Stimulated activated CD8-positive, alpha-beta memory T cell treated with anti-CD3 and anti-CD28 coated beads, Interleukin-15, amount 100 ng/mL, for 24 hours (primary cell): ENCODE measurements around the gene RIT1.

Experiments
- DNase-seq: peaks from one replicate; pipeline ENCODE4 v3.0.0-alpha.2; 2020; ENCODE audit warnings: low read depth

Gene RIT1, protein sequence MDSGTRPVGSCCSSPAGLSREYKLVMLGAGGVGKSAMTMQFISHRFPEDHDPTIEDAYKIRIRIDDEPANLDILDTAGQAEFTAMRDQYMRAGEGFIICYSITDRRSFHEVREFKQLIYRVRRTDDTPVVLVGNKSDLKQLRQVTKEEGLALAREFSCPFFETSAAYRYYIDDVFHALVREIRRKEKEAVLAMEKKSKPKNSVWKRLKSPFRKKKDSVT

DNA sequence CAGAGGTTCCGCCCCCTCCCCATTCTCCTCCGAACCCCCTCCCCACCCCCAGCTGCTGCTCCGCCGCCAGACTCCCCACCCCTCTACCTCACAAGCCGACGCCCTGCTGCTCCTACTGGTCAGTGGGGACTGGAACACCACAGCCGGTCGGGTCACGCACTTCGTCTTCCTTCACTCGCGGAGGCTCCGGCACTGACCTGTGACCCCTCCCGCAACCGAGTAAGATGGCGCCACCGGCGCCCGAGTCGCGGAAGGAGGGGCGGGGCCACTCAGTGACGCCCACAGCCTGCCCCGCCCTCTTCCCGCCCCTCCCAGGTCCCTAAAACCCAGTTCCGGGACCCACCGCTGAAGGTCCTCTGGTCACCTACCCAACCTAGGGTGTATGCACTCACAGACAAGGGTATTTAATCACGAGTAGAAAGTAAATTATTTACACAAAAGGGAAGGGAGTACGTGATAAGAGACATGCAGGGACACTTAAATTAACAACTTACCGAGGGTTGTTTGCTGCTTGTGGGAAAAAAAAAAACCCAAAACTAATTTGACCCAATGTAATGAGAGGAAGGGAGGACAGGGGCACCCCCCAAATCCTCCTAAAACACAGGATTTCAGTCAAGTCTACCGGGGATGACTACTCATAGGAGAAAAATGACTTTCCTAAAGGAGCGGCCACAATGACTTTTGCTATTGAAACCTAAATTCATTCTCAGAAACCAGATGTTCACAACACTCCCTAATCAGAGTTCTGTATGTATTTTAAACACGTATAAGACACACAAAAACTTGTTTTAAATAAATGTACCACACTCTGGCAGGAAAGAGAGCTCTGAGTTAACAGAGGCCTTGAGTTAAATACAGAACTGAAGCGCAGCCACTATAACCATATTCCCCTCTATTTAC is at the start of gene RIT1:
RIT1 (minus strand) TSS at position 194 of the 900 bp plus-strand sequence. CDS start 588 bp downstream, outside the sequence.
- DNase-seq: peak; percentile 65

DNA sequence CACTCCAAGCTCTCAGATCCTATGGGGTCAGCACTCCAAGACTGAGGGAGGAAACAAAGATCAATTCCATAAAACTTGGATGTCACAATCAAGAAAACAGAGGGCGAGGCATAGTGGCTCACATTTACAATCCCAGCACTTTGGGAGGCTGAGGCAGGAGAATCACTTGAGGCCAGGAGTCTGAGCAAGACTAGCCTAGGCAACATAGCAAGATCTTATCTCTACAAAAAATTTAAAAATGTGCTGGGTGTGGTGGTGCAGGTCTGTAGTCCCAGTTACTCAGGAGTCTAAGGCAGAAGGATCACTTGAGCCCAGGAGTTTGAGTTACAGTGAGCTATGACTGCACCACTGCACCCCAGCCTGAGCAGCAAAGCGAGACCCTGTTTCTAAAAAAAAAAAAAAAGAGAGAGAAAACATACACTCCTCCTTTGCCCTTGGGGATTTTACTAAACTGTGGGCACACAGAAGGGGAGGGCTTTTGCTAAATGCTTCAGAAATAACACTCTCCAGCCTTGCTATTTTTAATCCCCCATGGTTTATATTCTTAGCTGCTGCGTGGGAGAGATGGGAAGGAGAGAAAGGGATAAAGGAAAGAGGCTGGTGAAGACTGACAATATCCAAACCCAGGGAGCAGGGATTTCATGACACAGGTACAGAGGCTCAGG is 49.1 kb upstream of the RIT1 start:
- DNase-seq: no peak

DNA sequence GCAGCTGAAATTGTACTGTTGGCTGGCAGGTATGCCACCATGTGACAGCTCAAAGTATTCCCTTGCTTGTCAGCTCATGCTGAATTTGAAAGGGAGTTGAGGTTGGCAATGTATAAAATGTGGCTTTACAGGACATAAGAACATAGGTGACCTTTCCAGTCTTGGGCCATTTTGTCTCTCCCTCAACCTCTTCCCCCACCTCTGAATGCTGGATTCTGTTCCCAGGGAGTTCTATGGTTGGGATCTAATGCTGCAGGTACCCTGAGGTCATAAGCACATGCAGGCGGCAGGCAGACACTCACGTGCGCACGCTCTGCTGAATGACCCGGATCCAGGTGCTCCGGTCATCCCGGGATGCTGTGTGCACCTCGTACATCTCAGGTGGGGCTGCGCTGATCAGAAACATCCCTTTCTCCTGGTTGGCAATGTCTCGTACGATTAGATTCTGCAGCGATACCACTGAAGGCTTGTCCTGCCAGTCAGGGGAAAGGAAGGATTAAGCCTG is 46.3 kb upstream of the RIT1 start:
- no peak for DNase-seq

DNA sequence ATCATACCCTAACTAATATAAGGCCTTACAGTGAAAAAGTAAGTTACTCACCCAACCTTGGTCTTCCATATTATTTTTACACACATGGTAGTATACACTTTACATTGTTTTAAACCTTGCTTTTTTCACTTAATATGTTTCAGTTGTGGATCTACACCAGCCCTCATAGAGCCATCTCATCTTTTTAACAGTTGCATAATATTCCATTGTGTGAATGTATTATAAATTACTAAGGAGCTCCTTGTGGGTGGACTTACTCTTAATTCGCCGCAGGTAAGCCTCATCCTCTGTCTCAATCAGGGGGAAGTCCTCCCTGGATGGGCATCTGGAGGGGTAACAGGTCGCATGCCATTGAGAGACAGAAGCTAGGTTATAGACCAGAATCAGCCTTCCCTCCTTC is 43.5 kb upstream of the RIT1 start:
- DNase-seq: no peak

DNA sequence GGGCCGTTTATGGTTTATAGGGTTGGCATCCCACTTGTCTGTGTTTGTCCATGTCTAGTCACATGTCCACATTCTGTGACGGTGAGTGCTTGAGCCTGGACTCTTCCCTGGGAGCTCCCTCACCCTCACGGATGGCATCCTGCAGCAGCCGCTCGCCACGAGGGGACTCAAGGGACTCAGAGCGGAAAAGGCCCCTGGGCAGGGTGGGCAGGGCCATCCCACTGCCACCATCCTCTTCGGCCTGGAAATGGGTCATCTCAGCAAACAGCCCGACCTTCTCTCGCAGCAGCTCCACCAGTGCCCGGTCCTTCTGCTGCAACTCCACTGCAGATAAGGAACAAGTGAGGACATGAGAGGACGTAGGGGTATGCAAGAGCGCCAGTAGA is 41.3 kb upstream of the RIT1 start:
- DNase-seq: no peak

DNA sequence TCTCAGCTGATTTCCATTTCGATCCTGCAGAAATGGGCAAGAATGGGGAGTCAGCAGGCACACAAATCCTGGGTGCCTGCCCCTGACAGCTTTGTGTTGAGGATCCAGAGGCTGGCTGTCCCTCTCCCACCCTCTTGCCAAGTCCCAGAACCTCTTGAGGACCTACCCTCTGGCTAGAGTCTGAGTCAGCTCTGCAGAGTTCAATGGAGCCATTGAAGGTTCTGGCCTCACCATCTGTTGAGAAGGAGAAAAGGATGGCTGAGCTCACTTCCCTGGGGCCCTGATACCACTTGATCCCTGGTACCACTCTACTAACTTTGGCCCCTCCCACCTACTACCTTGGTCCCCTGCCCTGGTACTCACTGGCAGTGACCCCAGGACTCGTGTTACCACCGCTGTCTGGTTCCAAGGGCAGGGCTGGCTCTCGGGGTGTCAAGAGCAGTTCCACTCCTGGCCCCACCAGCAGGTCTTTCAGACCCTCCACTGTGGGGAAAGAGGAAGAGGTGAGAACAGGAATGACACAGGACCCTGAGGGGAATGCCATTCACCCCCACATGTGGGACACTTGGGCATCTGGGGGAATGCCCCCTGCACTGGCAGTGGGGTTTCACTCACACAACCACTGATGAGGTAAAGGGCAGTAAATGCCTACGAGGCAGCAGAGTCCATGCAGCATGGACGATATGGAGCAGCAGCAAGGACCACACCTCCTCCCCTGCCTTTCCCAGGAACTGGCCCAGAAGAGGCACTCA is 40.8 kb upstream of the RIT1 start:
- DNase-seq: no peak

DNA sequence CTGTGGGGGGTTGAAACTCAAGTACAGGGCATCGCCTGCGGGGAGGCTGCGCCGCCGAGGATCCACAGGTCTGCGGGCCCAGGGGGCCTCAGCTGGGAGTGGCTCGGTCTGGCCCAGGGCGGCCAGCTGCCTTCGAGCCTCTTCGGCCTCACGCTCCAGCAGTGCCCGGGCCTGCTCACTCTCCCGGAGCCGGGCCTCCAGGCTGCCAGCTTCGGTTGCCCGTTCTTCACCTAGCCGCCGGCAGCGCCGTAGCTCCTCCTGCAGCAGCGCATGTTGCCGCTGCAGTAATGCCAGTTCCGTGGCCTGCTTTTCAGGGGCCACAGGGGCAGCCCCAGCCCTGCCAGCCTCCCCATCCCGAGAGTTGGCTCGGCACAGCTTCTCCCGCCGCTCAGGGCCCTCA is 39.7 kb upstream of the RIT1 start:
- DNase-seq: no peak

DNA sequence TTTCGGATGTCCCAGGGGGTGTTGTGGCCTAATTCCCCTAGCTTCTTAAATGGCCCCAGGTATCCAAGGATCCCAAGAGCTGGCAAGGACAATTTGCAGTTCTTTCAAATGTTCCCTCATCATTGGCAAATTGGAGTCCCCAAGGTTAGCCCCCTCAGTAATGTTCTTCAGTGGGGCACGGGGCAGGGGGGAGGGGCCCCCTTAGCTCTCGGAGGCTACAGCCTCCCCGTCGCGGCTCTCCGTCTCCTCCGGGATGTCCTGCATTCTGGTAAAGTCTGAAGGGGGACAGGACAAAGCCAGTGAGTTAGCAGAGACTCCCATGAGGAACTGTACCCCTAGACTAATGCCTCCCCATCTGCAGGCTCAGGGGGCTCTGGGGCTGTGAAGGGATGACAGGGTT is 36.6 kb upstream of the RIT1 start:
- no peak for DNase-seq

DNA sequence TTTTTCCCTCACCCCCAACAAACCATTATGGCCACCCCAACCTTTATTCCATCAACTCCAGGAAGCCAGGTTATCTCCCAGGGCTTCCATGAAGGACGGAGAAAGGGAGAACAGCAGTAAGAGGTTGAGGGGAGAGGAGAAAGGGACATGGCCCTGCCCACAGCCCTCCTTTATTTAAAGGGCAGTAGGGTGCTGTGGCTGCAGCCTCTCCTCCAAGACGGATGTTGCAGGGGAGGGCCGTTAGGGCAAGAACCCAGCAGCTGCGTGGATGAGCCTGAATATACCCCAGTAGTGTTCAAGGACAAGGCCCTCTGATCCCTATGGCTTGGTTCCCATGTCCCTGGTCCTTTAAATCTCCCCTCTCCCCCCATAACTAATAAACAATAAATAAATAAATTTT is 36.1 kb upstream of the RIT1 start:
- no peak for DNase-seq

DNA sequence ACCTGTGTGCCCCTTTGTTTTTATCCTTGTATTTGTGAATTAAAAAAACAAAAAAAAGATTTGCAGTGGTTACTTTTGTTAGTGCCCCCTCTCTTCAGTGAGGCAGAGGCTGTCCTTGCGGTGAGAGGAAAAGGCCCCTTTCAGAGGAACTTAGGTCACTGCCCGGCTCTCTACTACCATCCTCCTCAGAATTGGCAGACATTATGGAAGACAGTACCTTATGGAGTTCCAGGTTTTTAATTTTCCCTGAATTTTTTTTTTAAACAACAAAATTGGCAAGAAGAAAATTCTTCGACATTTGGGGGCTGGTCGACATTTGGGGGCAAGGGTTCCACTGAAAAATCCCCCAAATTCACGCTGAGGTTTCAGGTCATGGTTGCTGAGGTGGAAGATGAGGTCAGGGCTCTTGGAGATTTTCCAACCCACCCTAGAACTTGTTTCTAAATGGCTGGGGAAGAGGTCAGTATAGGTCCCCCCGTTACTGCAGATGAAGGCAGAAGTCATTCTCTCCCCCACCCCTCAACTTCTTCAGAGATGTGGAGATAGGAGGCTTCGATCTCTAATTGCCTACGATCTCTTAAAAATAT is 35.6 kb upstream of the RIT1 start:
- DNase-seq: no peak

DNA sequence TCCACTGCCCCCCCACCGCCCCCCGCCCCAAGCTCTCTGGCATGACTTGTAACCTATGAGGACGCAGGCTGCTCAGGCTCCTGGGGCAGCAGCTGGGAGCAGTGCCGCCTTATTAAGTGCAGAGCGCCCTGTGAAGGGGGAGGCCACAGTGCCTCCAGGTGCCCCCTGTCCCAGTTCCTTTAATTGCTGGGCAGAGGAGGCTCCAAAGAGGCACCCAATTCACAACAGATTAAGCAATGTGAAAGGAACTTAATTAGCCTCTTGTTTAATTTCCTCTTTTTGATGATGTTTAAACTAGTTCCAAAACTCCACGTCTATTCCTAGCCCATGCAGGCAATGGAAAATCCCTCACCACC is 33.3 kb upstream of the RIT1 start:
- no peak for DNase-seq

DNA sequence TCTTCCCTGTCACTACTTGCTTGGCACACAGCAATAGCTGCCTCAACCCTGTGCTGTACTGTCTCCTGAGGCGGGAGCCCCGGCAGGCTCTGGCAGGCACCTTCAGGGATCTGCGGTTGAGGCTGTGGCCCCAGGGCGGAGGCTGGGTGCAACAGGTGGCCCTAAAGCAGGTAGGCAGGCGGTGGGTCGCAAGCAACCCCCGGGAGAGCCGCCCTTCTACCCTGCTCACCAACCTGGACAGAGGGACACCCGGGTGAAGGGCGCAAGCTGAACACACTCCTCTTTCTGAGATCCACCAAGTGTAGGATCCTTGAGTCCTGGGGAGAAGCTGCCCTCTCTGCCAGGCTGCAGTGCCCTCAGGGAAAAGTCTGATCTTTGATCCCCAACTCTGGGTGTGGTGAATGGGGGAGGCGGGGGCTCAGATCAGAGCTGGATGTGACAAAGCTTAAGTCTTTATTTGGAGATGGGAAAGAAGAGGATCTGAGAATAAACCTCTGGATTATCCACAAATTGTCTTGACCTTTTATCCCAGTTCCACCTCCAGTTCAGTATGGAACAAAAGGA is 31.5 kb upstream of the RIT1 start:
- no peak for DNase-seq

DNA sequence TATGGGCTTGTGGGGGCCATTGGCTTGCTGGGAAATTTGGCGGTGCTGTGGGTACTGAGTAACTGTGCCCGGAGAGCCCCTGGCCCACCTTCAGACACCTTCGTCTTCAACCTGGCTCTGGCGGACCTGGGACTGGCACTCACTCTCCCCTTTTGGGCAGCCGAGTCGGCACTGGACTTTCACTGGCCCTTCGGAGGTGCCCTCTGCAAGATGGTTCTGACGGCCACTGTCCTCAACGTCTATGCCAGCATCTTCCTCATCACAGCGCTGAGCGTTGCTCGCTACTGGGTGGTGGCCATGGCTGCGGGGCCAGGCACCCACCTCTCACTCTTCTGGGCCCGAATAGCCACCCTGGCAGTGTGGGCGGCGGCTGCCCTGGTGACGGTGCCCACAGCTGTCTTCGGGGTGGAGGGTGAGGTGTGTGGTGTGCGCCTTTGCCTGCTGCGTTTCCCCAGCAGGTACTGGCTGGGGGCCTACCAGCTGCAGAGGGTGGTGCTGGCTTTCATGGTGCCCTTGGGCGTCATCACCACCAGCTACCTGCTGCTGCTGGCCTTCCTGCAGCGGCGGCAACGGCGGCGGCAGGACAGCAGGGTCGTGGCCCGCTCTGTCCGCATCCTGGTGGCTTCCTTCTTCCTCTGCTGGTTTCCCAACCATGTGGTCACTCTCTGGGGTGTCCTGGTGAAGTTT is 30.8 kb upstream of the RIT1 start:
- DNase-seq: no peak

DNA sequence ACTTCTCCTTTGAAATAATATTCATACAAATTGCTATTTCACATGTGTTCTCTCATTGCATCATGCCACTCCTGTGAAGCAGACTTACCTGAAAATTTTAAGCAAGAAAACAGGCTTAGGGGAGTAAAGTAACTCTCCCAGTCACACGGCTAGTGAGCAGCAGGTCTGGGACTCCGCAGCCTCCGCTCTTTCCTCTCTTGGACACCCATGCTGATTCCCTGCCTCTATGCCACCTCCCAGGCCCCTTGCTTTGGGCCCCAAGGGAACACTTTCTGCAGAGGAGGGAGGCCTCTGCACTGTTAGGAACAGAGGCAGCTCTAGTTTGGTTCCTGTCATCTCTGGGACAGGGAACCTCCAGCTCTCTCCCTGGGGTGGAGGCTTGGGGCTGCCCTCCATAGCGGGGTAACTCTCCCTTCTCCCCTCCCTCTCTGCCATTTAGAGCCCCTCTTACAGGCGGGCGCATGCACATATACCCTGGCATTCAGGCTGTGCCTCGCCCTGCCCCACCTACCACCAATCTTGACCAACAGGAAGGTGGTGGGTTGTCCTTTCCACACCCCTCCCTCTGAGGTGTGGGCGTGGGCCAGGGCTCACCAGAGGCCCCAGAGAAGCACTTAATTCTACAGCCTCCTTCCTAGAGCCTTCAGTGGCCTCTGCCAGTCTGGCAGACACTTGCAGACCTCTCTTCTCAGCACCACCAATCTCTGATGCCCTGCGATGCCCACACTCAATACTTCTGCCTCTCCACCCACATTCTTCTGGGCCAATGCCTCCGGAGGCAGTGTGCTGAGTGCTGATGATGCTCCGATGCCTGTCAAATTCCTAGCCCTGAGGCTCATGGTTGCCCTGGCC is 30.1 kb upstream of the RIT1 start, which contains the start of gene RXFP4:
RXFP4 (plus strand) TSS at position 646 of the 852 bp plus-strand sequence; CDS start at position 718, 72 bp downstream.
- no peak for DNase-seq

DNA sequence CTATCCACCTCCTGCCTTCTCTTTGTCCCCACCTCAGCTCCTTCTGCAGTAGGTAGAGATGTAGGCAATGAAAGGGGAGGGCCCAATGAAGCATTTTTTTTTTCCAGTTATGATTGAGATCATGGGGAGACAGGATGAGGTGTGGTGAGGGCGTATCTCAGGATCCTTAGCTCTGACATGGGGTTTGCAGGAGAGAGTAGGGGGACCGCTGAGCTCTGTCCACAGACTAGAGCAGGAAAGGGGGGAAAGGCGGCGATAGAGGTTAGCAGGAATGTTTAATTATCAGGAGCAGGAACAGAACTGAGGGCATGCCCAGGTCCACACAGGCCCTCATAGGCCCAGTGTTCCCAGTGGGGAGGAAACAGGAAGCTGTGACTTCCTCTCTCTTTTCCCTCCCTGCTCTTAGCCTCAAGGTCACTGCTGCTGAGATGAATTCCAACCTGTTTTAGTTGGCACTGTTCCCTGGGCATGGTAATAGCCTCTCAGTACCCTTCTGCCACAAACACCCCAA is 29.4 kb upstream of the RIT1 start:
- no peak for DNase-seq

DNA sequence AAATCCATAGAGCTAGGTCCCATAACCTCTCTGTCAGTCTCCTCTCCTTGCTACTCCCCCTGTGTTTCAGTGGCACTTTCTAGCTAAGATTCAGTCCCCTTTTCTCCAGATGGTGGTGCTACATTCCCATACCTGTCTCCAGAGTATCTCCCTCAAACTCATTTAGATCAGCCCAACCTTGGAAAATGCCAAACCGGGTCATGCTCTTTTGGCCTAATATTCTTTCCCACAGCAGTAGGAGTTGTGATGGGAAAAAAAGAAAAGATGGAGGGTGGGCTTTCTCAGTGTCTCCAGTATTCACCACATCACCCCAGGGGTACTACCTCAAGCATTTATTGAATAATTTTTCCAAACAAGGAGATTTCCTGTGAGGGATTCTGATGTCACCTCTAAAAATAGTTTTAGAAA is 27.1 kb upstream of the RIT1 start:
- DNase-seq: no peak

DNA sequence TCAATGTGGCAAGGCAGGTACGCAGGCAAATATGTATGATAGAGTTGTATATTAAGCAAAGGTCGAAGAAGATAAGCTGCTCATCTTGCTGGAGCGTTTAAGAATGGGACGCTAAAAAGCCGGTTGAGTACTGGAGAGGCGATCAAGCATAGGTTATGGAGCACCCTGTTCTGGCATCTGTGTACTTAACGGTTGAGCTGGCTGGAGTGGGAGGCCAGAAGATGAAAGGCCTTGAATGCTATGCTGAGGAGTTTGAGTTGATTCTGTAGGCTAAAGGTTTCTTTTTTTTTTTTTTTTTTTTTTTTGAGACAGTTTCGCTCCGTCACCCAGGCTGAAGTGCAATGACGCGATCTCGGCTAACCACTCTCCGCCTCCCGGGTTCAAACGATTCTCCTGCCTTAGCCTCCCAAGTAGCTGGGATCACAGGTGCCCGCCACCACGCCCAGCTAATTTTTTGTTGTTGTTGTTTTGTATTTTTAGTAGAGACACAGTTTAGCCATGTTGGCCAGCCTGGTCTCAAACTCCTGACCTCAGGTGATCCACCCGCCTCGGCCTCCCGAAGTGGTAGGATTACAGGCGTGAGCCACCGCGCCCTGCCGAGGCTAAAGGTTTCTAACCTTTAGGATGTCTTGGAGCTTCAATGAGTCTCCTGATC is 23.9 kb upstream of the RIT1 start:
- DNase-seq: no peak

DNA sequence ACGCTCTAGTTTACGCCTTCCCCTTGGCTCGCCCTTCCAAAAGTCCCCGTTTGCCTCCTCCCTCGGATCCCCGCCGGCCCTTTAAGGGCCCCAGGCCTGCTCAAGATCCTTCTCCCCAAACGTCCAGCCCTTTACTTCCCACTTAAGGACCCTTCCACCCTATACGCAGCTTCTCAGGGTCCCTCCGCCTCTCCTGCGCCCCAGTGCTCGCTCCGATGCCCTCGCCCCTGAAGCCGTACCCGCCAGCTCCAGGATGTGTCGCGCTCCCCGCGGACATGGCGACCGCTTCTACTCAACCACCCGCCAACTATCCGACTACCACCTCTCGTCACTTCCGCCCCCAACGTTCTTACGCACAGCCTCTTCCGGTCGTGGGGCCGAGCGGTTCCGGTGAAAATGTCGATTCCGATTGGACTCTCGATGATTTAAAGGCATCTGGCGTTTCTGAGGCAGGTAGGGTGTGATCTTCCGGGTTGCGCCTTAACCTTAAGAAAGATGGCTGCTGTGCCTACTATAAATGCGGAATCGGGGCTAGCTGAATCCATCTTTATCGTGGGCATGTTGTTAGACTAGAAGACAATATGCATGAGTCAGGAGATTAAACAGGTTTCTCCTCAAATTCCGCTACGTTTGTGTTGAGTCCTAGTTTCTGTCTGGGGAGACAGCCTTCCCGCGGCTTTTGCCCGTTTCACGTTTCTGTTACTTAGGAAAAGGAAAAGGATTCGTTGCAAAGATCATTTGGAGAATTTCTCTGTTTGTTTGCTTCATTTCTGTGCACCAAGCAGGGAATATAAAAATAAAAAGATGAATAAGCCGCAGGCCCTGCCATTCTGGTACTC is 23.2 kb upstream of the RIT1 start, which contains the start of gene KHDC4:
KHDC4 (minus strand) TSS at position 317 of the 839 bp plus-strand sequence; CDS start at position 277, 40 bp downstream.
- peak; percentile 83 for DNase-seq
